GM12874 (cell line): ENCODE measurements around the gene MAGI3.

Source experiments
- TF ChIP-seq, protein P1 (sequence below): IDR thresholded peaks from 2 replicates; pipeline ENCODE4 v1.5.1; 2011; ENCODE audit warnings: low read depth, mild to moderate bottlenecking, control low read depth, low read length, moderate library complexity; ENCODE audit not compliant: insufficient read depth

MAGI3 gene

GRCh38 chr1:113608399-113608798 is 218.1 kb downstream of the MAGI3 start:
- TF ChIP-seq, protein P1, sequence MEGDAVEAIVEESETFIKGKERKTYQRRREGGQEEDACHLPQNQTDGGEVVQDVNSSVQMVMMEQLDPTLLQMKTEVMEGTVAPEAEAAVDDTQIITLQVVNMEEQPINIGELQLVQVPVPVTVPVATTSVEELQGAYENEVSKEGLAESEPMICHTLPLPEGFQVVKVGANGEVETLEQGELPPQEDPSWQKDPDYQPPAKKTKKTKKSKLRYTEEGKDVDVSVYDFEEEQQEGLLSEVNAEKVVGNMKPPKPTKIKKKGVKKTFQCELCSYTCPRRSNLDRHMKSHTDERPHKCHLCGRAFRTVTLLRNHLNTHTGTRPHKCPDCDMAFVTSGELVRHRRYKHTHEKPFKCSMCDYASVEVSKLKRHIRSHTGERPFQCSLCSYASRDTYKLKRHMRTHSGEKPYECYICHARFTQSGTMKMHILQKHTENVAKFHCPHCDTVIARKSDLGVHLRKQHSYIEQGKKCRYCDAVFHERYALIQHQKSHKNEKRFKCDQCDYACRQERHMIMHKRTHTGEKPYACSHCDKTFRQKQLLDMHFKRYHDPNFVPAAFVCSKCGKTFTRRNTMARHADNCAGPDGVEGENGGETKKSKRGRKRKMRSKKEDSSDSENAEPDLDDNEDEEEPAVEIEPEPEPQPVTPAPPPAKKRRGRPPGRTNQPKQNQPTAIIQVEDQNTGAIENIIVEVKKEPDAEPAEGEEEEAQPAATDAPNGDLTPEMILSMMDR, result no peak

GRCh38 chr1:113610372-113610771 is 220.1 kb downstream of the MAGI3 start:
- TF ChIP-seq, protein P1, result no peak

DNA sequence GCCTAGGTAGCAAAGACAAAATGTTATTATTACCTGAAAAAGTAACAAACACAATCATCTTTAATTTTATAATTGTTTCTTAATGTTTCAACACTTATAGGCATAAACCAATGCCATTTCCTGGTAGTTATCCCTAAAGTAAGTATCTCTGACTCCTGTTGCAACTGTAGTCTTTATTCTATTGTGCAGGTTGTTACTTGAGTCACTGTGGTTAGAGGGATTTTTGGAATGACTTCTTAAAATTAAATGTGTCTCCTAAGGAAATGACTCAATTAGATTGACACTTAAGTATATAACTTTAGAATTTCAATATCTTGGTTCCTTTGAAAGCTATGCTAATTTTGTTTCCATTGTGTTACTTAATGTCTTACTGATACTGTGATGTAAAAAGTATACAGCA is 225.1 kb downstream of the MAGI3 start:
- TF ChIP-seq, protein P1, result no peak

GRCh38 chr1:113616156-113616555 is 225.8 kb downstream of the MAGI3 start:
- TF ChIP-seq, protein P1, result no peak

DNA sequence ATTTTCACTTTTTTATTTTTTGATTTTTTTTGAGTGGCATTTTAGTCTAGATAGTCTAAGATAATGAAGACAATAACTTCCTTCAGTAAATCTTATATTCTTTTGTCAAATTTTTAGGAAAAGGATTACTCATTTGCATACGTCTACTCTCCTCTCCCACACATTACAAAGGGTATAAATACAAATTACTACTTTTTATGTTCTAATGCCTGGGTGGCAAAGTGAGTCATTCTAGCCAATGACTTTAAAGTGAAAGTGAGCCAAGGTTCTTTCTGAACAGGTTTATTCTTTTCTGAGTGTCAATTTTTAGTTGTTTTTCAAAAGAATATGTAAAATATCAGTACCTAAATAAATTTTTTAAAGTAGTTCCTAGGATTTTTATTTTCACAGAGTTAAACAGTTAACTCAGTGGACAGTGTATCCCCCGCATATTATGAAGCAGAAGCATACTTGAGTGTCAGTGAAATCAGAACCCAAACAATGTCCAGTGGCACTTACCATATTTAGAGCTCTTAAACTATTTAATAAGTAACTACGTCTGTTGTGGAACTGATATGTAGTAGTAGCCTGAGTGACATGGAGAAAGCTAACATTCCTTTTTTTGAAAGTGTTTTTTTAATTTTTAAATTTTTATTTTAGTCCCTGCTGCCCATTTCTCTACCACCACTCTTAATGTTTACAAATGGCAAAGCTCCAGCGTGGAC is 227.3 kb downstream of the MAGI3 start:
- TF ChIP-seq, protein P1, result no peak

GRCh38 chr1:113628997-113629396 is 238.7 kb downstream of the MAGI3 start:
- TF ChIP-seq, protein P1, result no peak

GRCh38 chr1:113630340-113631327 is 240.3 kb downstream of the MAGI3 start:
- TF ChIP-seq, protein P1, result no peak
